DOHH2 (cell line): ENCODE measurements around the gene JARID2.

Experiments
- H3F3A ChIP-seq: fragments of 200-600 bp; sonication (generic), shearing (Covaris generic); 2 replicates; pipeline ENCODE4 v1.6.0; 2016; ENCODE audit warnings: antibody characterized with exemption, mild to moderate bottlenecking; ENCODE audit not compliant: control insufficient read depth, insufficient read depth
- H3K27ac ChIP-seq: fragments of 200-600 bp; sonication (generic); 2 replicates; pipeline ENCODE4 v1.5.1; 2014; ENCODE audit warnings: low read depth, mild to moderate bottlenecking, low read length, moderate library complexity
- H3K27me3 ChIP-seq: fragments of 200-600 bp; sonication (generic); 2 replicates; pipeline ENCODE4 v1.6.1; 2014; ENCODE audit warnings: mild to moderate bottlenecking, low read length, mixed read lengths; ENCODE audit not compliant: control insufficient read depth
- H3K36me3 ChIP-seq: fragments of 200-600 bp; sonication (generic); 2 replicates; pipeline ENCODE4 v1.6.1; 2014; ENCODE audit warnings: mild to moderate bottlenecking, low read length, moderate library complexity, mixed read lengths; ENCODE audit not compliant: control insufficient read depth
- H3K4me1 ChIP-seq: fragments of 200-600 bp; sonication (generic); 2 replicates; pipeline ENCODE4 v1.6.1; 2014; ENCODE audit warnings: mild to moderate bottlenecking, low read length, mixed read lengths; ENCODE audit not compliant: control insufficient read depth
- H3K4me2 ChIP-seq: fragments of 200-600 bp; sonication (generic); 2 replicates; pipeline ENCODE4 v1.6.0; 2014; ENCODE audit warnings: mild to moderate bottlenecking, low read length, moderate library complexity
- H3K4me3 ChIP-seq: fragments of 200-600 bp; sonication (generic); 2 replicates; pipeline ENCODE4 v1.5.1; 2014; ENCODE audit warnings: mild to moderate bottlenecking, low read length, mixed read lengths
- H3K79me2 ChIP-seq: fragments of 200-600 bp; sonication (generic); 2 replicates; pipeline ENCODE4 v1.6.1; 2014; ENCODE audit warnings: mild to moderate bottlenecking, low read length, mixed read lengths; ENCODE audit not compliant: control insufficient read depth
- H3K9me2 ChIP-seq: fragments of 200-600 bp; sonication (generic); replicated peaks from 2 replicates; pipeline ENCODE4 v1.6.1; 2014; ENCODE audit warnings: mild to moderate bottlenecking, low read length, mixed read lengths; ENCODE audit not compliant: control insufficient read depth
- H3K9me3 ChIP-seq: fragments of 200-600 bp; sonication (generic); 2 replicates; pipeline ENCODE4 v1.6.1; 2014; ENCODE audit warnings: antibody characterized with exemption, low read length, mixed read lengths; ENCODE audit not compliant: control insufficient read depth, insufficient read depth
- H4K20me1 ChIP-seq: fragments of 200-600 bp; sonication (generic); 2 replicates; pipeline ENCODE4 v1.6.0; 2014; ENCODE audit warnings: low read depth, mild to moderate bottlenecking, antibody characterized with exemption, low read length, moderate library complexity; ENCODE audit not compliant: control insufficient read depth, insufficient read depth
- EZH2phosphoT487 ChIP-seq: fragments of 200-600 bp; sonication (generic); IDR thresholded peaks from 2 replicates; pipeline ENCODE4 v1.6.1; 2017; ENCODE audit warnings: borderline replicate concordance, mild to moderate bottlenecking, antibody characterized with exemption, low read length, moderate library complexity, mixed read lengths
- TF ChIP-seq, protein P1 (sequence below): fragments of 200-600 bp; sonication (generic); IDR thresholded peaks from one replicate; pipeline ENCODE4 v1.5.1; 2014; ENCODE audit warnings: antibody characterized with exemption, mild to moderate bottlenecking, low read depth, low read length; ENCODE audit not compliant: poor library complexity, severe bottlenecking

The JARID2 gene

DNA sequence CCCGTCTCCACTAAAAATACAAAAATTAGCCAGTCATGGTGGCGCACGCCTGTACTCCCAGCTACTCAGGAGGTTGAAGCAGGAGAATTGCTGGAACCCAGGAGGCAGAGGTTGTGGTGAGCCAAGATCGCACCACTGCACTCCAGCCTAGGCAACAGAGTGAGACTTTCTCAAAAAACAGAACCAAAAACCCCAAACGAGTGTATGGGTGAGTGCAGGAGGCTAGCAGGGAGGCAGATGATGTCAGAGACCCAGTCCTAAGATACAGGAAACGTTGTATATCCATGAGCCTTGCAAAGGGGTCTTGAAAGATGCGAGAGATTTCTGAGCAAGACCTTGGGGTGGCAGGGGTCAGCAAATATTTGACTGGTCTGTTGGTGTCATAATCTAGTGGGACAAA lies 136.2 kb downstream of the JARID2 start:
- no peak for TF ChIP-seq EZH2phosphoT487
- TF ChIP-seq, protein P1, sequence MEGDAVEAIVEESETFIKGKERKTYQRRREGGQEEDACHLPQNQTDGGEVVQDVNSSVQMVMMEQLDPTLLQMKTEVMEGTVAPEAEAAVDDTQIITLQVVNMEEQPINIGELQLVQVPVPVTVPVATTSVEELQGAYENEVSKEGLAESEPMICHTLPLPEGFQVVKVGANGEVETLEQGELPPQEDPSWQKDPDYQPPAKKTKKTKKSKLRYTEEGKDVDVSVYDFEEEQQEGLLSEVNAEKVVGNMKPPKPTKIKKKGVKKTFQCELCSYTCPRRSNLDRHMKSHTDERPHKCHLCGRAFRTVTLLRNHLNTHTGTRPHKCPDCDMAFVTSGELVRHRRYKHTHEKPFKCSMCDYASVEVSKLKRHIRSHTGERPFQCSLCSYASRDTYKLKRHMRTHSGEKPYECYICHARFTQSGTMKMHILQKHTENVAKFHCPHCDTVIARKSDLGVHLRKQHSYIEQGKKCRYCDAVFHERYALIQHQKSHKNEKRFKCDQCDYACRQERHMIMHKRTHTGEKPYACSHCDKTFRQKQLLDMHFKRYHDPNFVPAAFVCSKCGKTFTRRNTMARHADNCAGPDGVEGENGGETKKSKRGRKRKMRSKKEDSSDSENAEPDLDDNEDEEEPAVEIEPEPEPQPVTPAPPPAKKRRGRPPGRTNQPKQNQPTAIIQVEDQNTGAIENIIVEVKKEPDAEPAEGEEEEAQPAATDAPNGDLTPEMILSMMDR, result no peak
- H3F3A ChIP-seq, result no peaks in the 10 kb centered on the region
- H3K27ac ChIP-seq, result no peak overlapping the region
- H3K4me3 ChIP-seq, result no peak overlapping the region
- H3K27me3 ChIP-seq, result no peaks in the 10 kb centered on the region
- H3K4me2 ChIP-seq, result no peak overlapping the region
- H3K4me1 ChIP-seq, result no peaks in the 10 kb centered on the region
- H3K9me3 ChIP-seq, result no peaks in the 10 kb centered on the region
- H4K20me1 ChIP-seq, result no peaks in the 10 kb centered on the region
- no peaks in the 10 kb centered on the region for H3K9me2 ChIP-seq
- no peaks in the 10 kb centered on the region for H3K36me3 ChIP-seq
- peaks cover 4% of the 10 kb centered on the region for H3K79me2 ChIP-seq

DNA sequence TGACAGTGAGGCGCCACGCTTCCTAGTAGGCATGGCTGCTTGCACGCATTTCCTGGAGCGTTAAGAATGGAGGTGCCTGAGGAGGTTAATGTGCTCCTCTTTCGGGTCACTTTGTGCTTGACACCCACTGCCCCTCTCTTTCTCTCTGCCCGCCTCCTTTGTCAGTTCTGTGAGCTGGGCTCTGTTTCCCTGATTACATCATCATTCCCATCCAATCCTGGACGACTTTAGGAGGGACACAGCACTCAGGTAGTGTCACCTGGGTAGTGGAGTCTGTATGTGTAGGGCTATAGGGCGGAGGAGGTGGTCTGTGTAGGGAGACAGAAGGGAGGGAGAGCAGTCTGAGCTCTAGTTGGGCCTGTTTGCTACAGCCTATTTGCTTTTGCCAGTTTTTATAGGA lies 136.8 kb downstream of the JARID2 start:
- H3K9me3 ChIP-seq, result no peaks in the 10 kb centered on the region
- H3K4me3 ChIP-seq, result no peak overlapping the region
- no peak overlapping the region for H3K27ac ChIP-seq
- TF ChIP-seq EZH2phosphoT487, result no peak
- TF ChIP-seq, protein P1, result no peak
- H3K36me3 ChIP-seq, result no peaks in the 10 kb centered on the region
- no peaks in the 10 kb centered on the region for H3K9me2 ChIP-seq
- H3K79me2 ChIP-seq, result peaks cover 7% of the 10 kb centered on the region
- H3K4me2 ChIP-seq, result no peak overlapping the region
- H4K20me1 ChIP-seq, result no peaks in the 10 kb centered on the region
- H3K27me3 ChIP-seq, result no peaks in the 10 kb centered on the region
- no peaks in the 10 kb centered on the region for H3K4me1 ChIP-seq
- no peaks in the 10 kb centered on the region for H3F3A ChIP-seq

DNA sequence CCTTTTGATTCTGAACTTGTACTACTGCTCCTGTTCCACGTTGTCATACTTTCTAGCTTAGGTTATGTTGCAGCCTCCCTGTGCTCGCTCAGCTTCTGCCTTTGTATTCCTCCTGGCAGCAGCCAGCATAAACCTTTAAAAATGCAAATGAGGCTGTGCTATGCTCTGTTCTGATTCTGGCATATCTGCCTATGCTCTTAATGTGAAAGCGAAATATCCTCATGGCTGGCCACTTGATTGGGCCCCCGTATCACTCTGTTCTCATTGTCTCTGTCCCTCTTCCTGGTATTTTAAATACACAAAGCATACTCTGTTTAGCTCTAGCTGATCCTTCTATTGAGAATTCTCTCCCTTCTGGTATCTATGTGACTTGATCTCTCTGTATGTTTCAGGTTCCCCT lies 139.0 kb downstream of the JARID2 start:
- H3K4me1 ChIP-seq, result peaks cover 8% of the 10 kb centered on the region
- no peak for TF ChIP-seq EZH2phosphoT487
- TF ChIP-seq, protein P1, result no peak
- no peaks in the 10 kb centered on the region for H3F3A ChIP-seq
- no peak overlapping the region for H3K4me2 ChIP-seq
- H3K9me2 ChIP-seq, result no peaks in the 10 kb centered on the region
- no peaks in the 10 kb centered on the region for H3K27me3 ChIP-seq
- H4K20me1 ChIP-seq, result peaks cover 5% of the 10 kb centered on the region; the same call in 1 of the 2 replicates
- no peaks in the 10 kb centered on the region for H3K9me3 ChIP-seq
- no peak overlapping the region for H3K4me3 ChIP-seq
- peaks cover 7% of the 10 kb centered on the region for H3K79me2 ChIP-seq
- H3K36me3 ChIP-seq, result no peaks in the 10 kb centered on the region
- no peak overlapping the region for H3K27ac ChIP-seq

DNA sequence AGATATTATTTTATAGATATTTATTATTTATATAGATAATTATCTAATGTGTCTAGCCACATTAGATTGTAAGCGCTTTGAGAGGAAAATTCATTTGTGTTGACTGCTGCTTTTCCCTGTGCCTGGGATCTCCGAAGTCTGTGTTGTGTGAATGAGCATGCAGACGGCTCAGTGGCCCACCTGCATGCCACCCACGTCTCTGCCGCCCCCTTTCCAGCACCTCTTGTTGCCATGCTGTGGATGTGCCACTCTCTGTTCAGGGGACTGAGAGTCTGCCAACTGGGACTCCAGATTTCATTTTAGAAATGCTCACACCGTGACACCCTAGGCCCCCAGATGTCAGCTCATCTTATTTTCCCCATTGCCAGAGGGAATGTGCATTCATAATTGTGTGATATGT lies 139.7 kb downstream of the JARID2 start:
- Histone ChIP-seq H3K4me3 (no peak overlapping the region), H4K20me1 (peaks cover 9% of the 10 kb centered on the region; the same call in 1 of the 2 replicates), H3K9me3 (no peaks in the 10 kb centered on the region), H3K4me1 (peaks cover 11% of the 10 kb centered on the region), H3K79me2 (peaks cover 8% of the 10 kb centered on the region), H3K27ac (no peak overlapping the region), H3K9me2 (no peaks in the 10 kb centered on the region), H3K36me3 (no peaks in the 10 kb centered on the region), H3F3A (no peaks in the 10 kb centered on the region), H3K4me2 (no peak overlapping the region), H3K27me3 (no peaks in the 10 kb centered on the region)
- TF ChIP-seq, protein P1, result no peak
- no peak for TF ChIP-seq EZH2phosphoT487
